Cardiac muscle cell (in vitro differentiated cells and primary cell): ENCODE measurements around the gene CNTN5. TPM values are rescaled to one million over a fixed set of nuclear protein-coding genes. Genes with fewer than 3 reads are reported as not detected.

Source experiments
- DNase-seq, 2 donors: peaks; one replicate each; pipeline versions ENCODE4 v3.0.0 to v3.0.0-alpha.2; 2010 to 2017; ENCODE audit warnings: low read depth in 1 of 2, low spot score in 1 of 2
- H3K27ac ChIP-seq: fragments of 200-600 bp; sonication (generic); 2 replicates; pipeline ENCODE4 v1.5.1; 2016
- H3K27me3 ChIP-seq: fragments of 200-600 bp; sonication (generic); 2 replicates; pipeline ENCODE4 v1.6.0; 2016; ENCODE audit warnings: control low read depth
- H3K36me3 ChIP-seq: fragments of 200-600 bp; sonication (generic); 2 replicates; pipeline ENCODE4 v1.5.1; 2016; ENCODE audit warnings: control low read depth
- H3K4me1 ChIP-seq: fragments of 200-600 bp; sonication (generic); 2 replicates; pipeline ENCODE4 v1.8.1; 2017; ENCODE audit warnings: low read depth, mild to moderate bottlenecking, mixed run types
- H3K4me3 ChIP-seq: fragments of 200-600 bp; sonication (generic); 2 replicates; pipeline ENCODE4 v1.5.1; 2016; ENCODE audit warnings: mild to moderate bottlenecking
- H3K9me3 ChIP-seq: fragments of 200-600 bp; sonication (generic); 2 replicates; pipeline ENCODE4 v1.5.1; 2017; ENCODE audit warnings: low read depth, mild to moderate bottlenecking, control low read depth
- CTCF ChIP-seq: IDR thresholded peaks from 2 replicates; pipeline ENCODE4 v1.5.1; 2012; ENCODE audit warnings: low read depth, mild to moderate bottlenecking, low read length
- polyA plus RNA-seq: library from polyadenylated mRNA; unstranded; fragments of >200 nt; fragmentation: Nextera tagmentation; extraction: Ambion mirVana; gene quantifications from 2 replicates; pipeline ENCODE4 v1.2.1, GENCODE V29; 2016
- total RNA-seq: library from RNA; depleted of rRNA; stranded (reverse); fragments of >200 nt; gene quantifications from 2 replicates; pipeline ENCODE4 v1.2.3, GENCODE V29; 2016

Gene CNTN5
- total and polyA plus RNA-seq, 2 experiments from 2014 or later, result 30.0 to 41.3 TPM

GRCh38 chr11:100354736-100355135 lies 1334.0 kb downstream of the CNTN5 start:
- no peaks in the 10 kb centered on the region for H3K9me3 ChIP-seq
- no peak overlapping the region for H3K27ac ChIP-seq
- no peak overlapping the region for H3K4me3 ChIP-seq
- no peaks in the 10 kb centered on the region for H3K36me3 ChIP-seq
- H3K27me3 ChIP-seq, result no peaks in the 10 kb centered on the region
- H3K4me1 ChIP-seq, result no peaks in the 10 kb centered on the region
- no peak for TF ChIP-seq CTCF
- no peak for DNase-seq

- H3K4me3 ChIP-seq, result no peak overlapping the region
- TF ChIP-seq CTCF, result no peak
- H3K27ac ChIP-seq, result no peak overlapping the region
- H3K27me3 ChIP-seq, result no peaks in the 10 kb centered on the region
- no peaks in the 10 kb centered on the region for H3K4me1 ChIP-seq
- DNase-seq, result no peak
- no peaks in the 10 kb centered on the region for H3K9me3 ChIP-seq
- H3K36me3 ChIP-seq, result no peaks in the 10 kb centered on the region
Measured at GRCh38 chr11:100356035-100356434, 1335.3 kb downstream of the CNTN5 start.

GRCh38 chr11:100359281-100359680 lies 1338.5 kb downstream of the CNTN5 start:
- DNase-seq, result no peak
- no peak overlapping the region for H3K4me3 ChIP-seq
- TF ChIP-seq CTCF, result no peak
- H3K4me1 ChIP-seq, result no peaks in the 10 kb centered on the region
- H3K27me3 ChIP-seq, result no peaks in the 10 kb centered on the region
- no peaks in the 10 kb centered on the region for H3K36me3 ChIP-seq
- no peak overlapping the region for H3K27ac ChIP-seq
- no peaks in the 10 kb centered on the region for H3K9me3 ChIP-seq

- DNase-seq, result no peak
- H3K4me3 ChIP-seq, result no peak overlapping the region
- TF ChIP-seq CTCF, result no peak
- H3K27ac ChIP-seq, result no peak overlapping the region
- H3K36me3 ChIP-seq, result no peaks in the 10 kb centered on the region
- H3K4me1 ChIP-seq, result no peaks in the 10 kb centered on the region
- no peaks in the 10 kb centered on the region for H3K9me3 ChIP-seq
- no peaks in the 10 kb centered on the region for H3K27me3 ChIP-seq
Measured at GRCh38 chr11:100367892-100368291, 1347.1 kb downstream of the CNTN5 start.

- no peak overlapping the region for H3K4me3 ChIP-seq
- DNase-seq, result peak in 1 of 2 donors; percentile 51
- no peak for TF ChIP-seq CTCF
- no peaks in the 10 kb centered on the region for H3K27me3 ChIP-seq
- no peaks in the 10 kb centered on the region for H3K9me3 ChIP-seq
- H3K36me3 ChIP-seq, result no peaks in the 10 kb centered on the region
- H3K4me1 ChIP-seq, result peaks cover 10% of the 10 kb centered on the region
- peak overlapping the region; percentile 72 for H3K27ac ChIP-seq
Measured at GRCh38 chr11:100383357-100383865, 1362.7 kb downstream of the CNTN5 start.

GRCh38 chr11:100396266-100396665 lies 1375.5 kb downstream of the CNTN5 start:
- peaks cover 5% of the 10 kb centered on the region for H3K4me1 ChIP-seq
- H3K27me3 ChIP-seq, result no peaks in the 10 kb centered on the region
- H3K27ac ChIP-seq, result no peak overlapping the region
- TF ChIP-seq CTCF, result no peak
- no peaks in the 10 kb centered on the region for H3K36me3 ChIP-seq
- H3K9me3 ChIP-seq, result no peaks in the 10 kb centered on the region
- no peak for DNase-seq
- H3K4me3 ChIP-seq, result no peak overlapping the region
